Activated CD8-positive, alpha-beta memory T cell treated with anti-CD3 and anti-CD28 coated beads, Interleukin-2, amount 50 U/mL, for 1 hour (primary cell): ENCODE data around the gene TLNRD1.
A peak's percentile ranks its signal among the peaks of the same experiment; 100 is the strongest.
"Not testable (repeated sequence)": the region's sequence is repeated elsewhere in the genome, so short reads cannot be mapped to it uniquely, and the experiment has no call there.

Experiments
- DNase-seq: peaks from one replicate; pipeline ENCODE4 v3.0.0-alpha.2; 2020; ENCODE audit errors: extremely low read depth

TLNRD1 gene

DNA sequence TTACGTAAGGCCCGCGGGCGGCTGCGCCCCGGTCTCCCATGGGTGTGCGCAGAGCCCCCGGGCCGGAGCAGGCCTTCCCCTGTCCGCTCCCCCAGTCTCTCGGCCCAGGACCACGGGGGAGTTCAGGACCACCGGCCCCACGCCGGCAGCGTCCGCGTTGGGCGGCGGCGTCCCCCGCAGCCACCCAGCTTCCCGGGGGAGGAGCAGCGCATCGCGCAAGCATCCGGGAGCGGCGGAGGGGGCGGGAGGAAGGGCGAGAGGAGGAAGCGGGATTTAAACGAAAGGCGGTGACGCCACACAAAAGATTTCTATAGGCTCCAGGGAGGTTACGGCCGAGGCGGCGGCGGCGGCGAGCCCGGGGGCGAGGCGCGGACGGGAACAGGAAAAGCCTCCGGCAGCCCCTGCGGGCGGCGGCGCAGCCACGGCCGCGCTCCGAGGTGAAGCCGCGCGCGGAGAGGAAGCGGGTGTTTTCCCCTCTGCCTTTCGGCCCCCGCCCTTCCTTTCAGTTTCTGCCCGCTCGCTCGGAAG, at the start of gene TLNRD1:
Gene TLNRD1 (plus strand): TSS at position 300 of the 528 bp plus-strand sequence. CDS start 1,349 bp downstream, outside the sequence.
- DNase-seq: peak; percentile 48

DNA sequence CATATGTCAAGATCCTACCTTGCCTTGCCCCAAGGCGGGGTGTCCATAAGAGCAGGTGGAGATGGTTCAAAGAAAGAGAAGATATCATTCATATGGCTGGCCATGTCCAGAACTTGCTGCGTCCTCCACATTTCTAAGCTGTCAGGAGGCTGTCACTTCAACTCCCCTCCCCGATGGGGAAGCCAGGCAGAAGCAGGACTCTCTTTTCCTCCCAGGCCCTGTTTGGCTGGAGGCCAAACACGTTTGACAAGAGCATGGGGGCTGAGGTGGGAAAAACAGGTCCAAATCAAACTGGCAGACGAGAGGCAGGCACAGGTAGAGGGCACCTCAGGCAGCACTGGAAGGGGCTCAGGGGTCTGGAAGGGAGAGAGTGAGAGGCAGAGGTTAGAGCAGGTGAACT, 48.8 kb upstream of the TLNRD1 start:
- no peak for DNase-seq

DNA sequence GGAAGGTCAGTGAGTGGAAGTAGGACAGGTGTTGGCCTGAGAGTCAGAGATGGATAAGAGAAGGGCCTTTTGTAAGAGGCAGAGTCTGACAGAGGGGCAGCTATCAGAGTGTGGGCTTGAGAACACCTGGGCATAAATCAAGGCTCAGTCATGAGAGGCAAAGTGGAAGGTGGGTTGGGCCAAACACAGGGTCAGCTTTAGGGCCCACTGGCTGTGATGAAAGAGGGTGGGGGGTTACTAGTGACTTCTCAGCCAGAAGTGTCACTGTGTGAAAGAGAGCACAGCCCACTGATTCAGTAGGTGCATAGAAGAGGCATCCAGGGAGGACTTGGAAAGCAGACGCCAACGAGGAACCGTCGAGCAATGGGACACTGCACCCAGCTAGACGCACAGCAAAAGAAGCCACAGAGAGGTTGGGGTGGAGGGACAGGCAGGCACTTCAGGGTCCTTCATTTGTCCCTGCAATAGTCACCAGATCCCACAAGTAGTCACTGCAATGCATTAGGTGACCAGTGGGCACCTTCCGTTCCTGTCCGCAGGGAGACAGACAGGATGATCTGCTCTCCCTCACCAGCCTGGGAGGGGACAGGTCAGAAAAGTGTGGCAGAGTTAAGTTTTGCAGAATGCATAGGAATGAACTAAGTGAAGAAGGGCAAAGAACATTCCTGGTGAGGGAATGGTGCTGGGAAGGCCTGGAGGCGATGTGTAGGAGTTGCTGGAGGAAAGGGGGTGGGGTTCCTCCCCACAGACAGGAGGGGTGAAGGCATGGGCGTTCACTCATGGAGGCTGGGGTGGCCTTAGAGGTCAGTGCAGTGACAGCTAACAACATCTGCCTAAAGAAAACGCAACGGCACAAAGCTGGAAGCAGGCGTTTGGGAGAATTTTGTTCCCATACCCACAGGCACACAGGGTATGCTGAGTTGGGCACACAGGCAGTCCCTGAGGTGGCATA, 47.4 kb upstream of the TLNRD1 start:
- no peak for DNase-seq

DNA sequence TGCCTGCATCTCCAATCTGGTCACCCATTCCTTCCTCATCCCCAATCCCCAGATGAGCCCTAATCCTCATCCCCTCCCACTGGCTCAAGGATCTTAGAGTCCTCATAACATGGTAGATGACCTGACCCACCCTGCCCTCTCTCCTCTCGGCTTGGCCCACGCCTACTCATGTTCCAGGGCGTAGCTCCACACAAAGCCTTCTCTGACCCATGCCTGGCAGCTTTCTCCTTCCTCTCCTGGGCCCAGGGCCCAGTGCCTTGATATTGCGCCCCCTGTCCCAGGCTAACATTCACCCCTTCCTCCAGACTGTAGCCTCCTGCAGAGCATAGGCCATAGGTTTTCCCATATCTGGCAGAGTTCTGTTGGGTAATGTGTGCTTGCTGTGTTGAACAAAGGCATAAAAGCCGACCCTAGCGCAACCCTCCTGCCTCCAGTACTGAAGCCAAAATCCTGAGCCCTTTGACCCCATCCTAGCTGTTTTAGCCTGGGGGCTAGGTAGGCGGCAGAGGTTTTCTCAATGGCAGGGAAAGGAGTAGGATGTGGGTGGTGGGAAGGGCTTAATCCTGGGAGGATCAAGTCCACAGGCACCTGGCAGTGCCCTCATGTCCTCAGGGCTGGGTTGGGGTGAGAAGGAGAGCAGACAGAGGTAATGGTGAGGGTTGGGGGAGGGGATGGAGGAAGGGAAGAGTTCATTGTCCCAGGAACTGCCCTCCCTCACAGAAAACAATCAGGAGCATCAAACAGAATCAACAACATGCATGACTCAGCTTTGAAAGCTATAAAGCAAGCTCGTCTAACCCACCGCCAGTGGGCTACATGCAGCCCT, 46.6 kb upstream of the TLNRD1 start:
- no peak for DNase-seq

DNA sequence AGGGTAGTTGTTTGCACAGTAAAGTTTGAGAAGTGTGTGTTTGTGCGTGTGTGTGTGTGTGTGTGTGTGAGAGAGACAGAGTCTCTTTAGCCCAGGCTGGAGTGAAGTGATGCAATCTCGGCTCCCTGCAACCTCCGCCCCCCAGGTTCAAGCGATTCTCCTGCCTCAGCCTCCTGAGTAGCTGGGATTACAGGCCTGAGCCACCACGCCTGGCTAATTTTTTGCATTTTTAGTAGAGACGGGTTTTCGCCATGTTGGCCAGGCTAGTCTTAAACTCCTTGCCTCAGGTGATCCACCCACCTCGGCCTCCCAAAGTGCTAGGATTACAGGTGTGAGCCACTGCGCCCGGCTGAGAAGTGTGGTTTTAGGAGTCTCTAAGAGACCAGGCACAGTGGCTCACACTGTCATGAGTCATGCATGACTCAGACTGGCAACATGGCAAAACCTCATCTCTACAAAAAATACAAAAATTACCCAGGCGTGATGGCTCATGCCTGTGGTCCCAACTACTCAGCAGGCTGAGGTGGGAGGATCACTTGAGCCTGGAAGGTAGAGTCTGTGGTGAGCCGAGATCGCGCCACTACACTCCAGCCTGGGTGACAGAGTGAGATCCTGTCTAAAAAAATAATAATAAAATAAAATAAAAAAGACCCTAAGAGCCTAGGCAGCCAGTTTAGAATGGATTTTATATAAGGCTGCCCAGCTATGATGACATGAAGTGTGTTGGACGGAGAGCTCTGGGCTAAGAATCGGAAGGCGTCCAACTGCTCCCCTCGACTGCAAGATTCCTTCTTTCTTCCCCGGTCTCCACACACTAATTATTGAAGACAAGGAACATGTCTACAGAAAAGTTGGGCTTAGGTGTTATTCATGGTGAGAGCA, 44.9 kb upstream of the TLNRD1 start:
- not testable (repeated sequence) for DNase-seq

DNA sequence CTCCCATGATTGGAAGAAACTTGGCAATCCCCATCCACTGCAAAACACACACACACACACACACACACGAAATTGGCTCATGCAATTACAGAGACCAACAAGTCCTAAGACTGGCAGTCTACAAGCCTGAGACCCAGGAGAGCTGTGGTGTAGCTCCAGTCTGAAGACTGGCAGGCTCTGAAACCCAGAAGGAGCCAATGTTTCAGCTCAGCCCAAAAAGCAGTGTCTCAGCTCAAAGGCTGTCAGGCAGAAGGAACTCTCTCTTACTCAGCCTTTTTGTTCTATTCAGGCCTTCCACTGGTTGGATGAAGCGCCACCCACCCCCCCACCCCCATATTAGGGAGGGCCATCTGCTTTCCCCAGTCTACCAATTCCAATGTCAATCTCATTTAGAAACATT, 43.2 kb upstream of the TLNRD1 start:
- DNase-seq: no peak

DNA sequence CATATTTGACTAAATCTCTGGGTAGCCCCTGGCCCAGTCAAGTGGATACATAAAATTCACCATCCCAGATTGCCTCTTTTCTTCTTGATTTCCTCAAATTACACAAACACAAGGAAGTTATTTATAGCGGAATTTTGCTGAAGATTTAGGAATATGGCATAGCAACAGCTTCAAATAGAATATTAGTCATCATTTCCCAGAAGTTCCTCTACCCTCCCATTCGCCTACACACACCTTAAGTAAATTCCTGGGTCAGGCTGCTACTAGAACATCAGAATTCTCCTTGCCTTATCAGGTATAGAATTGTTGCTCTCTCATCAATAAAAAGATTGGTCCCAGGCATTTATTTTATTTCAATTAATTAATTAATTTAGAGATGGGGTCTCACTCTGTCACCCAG, 42.7 kb upstream of the TLNRD1 start:
- no peak for DNase-seq

DNA sequence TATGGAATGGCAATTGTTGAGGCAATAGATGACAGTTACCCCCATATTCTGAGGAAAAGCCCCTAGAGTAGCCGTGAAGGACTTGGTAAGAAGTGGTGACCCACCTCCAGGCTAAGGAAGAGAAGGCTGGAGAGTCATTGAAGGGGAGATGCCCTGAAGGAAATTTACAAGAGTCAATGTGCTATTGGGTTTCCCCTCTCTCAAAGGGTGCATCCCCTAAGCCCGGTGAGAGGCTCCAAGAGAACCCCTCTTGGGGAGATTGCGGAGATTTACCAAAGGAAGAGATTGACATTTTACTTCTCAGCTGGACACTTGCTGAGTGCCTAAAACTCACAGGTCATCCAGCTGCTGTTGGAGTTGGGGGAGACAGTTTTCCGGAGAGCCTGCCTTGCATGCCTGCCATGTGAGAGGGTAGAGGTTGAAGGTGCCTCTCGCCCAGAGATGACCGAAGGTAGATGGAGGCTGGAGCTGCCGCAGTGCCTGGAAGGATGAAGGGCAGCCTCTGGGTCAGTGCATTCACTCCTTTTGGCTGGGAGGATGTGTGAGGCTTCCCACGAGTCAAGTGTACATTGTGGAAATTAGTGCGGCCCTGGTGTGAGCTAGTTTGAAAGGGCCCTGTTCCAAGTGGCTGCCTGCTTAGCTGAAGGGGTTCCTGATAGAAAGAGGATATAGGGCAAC, 41.8 kb upstream of the TLNRD1 start:
- DNase-seq: no peak

DNA sequence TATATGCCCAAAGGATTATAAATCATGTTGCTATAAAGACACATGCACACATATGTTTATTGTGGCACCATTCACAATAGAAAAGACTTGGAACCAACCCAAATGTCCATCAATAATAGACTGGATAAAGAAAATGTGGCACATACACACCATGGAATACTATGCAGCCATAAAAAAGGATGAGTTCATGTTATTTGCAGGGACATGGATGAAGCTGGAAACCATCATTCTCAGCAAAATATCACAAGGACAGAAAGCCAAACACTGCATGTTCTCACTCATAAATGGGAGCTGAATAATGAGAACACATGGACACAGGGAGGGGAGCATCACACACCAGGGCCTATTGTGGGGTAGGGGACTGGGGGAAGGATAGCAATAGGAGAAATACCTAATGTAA, 35.3 kb upstream of the TLNRD1 start:
- not testable (repeated sequence) for DNase-seq

DNA sequence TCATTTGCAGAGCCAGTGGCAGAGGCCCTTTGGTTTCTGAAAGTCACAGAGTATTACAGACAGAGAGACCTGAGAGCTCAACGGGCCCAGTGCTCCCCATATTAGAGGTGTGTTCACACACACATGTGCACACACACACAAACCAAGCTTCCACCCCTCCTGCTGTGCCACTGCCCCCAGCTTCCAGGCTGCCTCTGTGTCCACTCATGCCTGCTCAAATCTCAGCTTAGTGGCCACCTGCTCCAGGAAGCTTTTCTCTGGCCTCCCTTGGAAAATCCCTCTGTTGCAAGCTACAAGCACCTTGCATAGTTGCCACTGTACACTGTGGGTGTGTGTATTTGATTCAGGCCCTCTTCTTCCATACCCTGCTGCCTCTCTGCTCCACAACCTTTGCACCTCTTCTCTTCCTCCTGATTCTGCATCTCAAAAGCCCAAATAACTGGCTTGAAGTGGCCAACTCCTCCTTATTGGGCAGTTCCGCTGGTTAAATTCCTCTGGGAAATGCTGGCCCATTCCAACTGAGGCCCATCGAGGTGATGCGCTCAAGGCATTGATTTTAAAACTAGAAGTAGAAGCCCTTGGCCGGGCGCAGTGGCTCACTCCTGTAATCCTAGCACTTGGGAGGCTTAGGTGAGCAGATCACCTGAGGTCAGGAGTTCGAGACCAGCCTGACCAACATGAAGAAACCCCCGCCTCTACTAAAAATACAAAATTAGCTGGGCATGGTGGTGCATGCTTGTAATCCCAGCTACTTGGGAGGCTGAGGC, 34.1 kb upstream of the TLNRD1 start:
- no peak for DNase-seq

DNA sequence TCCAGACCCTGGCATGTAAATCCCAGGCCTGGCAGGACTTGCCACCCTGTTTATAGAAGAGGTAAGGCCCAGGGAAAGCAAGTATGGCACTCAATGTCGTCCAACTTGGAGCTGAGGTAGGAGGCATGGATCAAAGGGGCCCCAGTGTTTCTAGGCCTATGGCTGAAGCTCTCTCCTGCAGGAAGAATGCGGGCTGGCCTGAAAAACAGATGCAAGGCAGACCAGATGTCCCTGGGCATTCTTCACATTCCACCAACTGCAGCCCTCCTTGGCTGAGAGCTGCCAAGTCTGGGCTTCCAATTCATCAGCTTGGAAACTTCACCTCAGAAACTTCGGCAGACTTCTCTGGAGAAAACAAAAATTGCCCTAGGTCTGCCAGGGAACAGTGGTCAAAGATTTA, 33.3 kb upstream of the TLNRD1 start:
- no peak for DNase-seq

DNA sequence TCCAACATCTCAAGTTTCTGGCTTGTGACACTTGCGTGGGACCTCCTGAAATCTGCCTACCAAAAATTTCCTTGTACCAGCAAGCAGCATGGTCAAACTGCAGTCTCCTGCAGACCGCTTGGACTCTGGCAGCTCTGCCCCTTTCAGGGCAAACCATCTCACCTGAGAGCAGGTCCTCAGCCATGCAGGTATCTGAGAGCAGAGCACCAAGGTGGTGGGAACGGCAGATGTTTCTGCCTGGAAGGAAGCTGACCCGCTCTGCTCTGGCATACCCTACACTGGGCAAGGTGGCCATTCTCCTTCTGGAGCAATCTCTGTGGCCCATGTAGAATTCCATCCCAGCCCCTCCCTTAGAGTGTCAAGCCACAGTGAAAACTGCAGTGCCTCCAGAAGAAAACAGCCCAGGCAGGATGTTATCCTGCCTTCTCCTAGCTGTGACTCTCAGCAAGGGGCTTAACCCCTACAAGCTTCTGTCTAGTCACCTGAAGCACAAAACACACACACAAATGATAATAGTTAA, 32.7 kb upstream of the TLNRD1 start:
- no peak for DNase-seq

DNA sequence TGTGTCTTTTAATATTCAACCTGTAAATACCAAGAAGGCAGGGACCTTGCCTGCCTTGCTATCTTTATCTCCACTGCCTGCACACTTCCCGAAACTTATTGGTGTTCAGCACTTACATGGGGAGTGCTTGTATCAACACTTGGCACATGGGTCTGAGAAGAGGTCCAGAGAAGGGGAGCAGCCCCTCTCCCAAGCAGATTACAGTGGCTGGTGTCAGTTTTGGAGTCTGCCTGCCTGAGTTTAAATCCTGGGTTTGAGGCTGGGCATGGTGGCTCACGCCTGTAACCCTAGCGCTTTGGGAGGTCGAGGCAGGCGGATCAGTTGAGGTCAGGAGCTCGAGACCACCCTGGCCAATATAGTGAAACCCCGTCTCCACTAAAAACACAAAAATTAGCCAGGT, 31.4 kb upstream of the TLNRD1 start:
- no peak for DNase-seq

DNA sequence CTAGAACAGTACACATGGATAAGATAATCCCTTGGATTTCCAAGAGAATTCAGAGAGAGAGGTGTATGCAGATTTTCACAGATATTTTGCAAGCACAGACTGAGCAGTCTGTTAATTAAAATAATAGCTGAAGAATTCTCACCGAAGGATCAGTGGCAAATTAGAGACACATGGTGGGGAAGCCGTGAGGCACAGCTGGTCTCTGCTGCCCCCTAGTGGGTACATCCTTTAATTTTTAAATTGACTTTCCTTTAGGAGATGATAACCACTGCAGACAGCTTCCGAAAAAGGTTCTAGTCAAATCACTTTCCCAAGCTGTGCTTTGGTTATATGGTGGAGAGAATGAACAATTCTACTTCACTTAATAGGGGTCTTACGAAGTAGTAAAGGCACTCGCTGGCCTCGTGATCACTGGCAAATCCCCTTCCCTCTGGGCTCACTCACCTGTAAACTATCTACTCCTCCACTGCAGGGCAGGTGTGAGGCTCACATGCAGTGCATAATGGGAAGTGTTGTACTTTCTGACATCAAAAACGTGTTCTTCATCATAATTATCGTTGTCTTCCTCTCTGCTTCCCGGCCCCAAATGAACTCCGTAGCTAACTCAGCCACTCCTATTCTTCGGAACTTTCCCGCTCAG, 30.6 kb upstream of the TLNRD1 start:
- DNase-seq: peak; percentile 30

DNA sequence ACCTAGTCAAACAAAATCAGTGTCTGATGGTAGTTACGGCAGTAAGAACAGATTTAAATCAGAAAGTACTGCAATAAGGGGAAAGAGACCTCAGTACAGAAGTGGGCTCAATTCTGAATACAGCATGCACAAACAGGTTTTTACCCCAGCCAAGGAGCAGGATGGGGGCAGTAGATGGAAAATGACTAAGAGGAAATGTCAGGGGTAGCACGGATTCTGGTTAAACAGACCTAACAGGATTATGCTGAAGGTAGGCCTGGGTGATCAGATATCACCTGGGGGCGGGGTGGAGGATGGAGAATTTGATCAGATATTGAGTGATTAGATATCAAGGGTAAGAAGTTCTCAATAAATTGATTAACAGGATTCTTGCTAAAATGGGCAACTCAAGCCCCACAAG, 30.1 kb upstream of the TLNRD1 start:
- DNase-seq: no peak

DNA sequence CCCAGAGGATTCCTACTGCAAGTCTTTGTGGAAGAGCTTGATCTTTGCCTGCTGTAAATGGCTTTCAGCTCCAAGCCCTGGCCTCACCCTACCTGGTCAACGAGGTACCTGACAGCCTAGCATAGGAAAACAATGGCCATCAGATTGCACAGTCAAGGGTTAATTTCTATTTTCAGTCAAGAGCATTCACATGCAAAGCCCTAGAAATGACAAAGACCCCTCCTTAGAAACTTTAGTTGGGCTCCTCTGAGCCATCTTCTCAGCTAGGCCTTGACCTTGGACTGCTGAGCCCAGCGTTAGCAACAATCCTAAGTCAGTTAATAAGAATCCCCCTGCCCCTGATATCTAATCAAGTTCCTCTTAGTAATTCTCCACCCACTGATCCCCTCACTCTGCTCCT, 29.6 kb upstream of the TLNRD1 start:
- DNase-seq: no peak

DNA sequence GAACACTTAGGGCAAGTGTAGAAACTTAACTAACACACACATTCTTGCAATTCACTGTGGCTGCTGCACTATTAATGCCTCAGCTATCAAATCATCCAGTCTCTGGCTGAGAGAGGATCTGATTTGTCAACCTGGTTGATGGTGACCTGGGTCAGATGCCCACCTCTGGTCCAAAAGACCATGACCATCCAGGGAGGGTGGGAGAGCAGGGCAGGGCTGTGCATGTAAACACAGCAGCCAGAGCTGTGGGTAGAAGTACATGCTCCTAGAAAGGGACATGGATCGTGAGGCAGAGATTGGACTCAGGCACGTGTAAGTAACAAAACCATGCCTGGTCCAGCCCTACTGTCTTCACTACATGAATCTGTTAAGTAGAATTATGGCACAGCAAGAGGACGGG, 28.4 kb upstream of the TLNRD1 start:
- no peak for DNase-seq

DNA sequence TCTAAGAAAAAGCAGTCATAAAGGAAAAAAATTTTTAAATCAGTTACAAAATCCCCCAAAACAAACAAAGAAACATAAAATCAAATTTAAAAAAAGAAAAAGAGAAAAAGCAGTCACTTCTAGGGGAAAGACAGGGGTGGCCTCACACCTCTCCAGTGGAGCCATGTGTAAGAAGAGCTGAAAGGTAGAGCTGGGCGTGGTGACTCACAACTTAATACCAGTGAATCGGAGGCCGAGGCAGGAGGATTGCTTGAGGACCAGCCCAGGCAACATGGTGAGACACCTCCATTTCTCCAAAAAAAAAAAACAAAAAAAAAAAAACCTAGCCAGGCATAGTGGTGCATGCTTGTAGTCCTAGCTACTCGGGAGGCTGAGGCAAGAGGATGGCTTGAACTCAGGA, 25.8 kb upstream of the TLNRD1 start:
- no peak for DNase-seq

DNA sequence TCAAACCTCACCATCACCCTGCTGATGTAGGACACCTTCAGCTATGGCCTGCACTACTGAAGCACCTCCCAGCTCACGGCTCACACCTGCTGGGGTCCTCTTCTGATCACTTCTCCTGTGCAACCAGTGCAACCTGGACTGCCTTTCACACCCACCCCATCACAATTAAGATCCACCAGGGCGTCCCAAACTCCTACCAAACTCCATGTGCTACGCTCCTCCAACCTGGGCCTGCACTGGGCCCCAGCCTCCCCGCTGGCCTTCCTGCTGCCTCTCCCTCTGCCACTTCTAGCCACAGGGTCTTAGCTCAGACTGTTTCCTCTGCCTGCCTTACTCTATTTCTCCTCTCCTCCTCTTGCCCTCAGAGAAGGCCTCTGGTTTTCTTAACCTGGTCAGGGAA, 23.9 kb upstream of the TLNRD1 start:
- DNase-seq: no peak
